H1 (cell line): ENCODE measurements around the gene CD81.

ENCODE experiments used
- EGR1 ChIP-seq: IDR thresholded peaks from 2 replicates; pipeline ENCODE4 v1.6.1; 2011; ENCODE audit warnings: low read depth, low read length, borderline replicate concordance
- EP300 ChIP-seq, 2 experiments: IDR thresholded peaks; 1 replicate in 1 of 2; 2 replicates in 1 of 2; pipeline ENCODE4 v1.6.1; 2011 to 2012; ENCODE audit warnings: low read depth in 2 of 2, low read length in 2 of 2, mild to moderate bottlenecking in 2 of 2, borderline replicate concordance in 1 of 2, inconsistent platforms in 1 of 2, moderate library complexity in 1 of 2
- EZH2 ChIP-seq: fragments of 200-600 bp; sonication (generic); IDR thresholded peaks from 2 replicates; pipeline ENCODE4 v1.7.1; 2012; ENCODE audit warnings: low read depth, mild to moderate bottlenecking, moderate library complexity, low read length, inconsistent platforms; ENCODE audit not compliant: severe bottlenecking
- HDAC2 ChIP-seq, 2 experiments: fragments of 300-600 bp in 1 of 2; sonication (generic) in 1 of 2; IDR thresholded peaks; 2 replicates each; pipeline ENCODE4 v1.6.1; 2011 to 2012; ENCODE audit warnings: low read depth in 2 of 2, low read length in 2 of 2, mild to moderate bottlenecking in 2 of 2, moderate library complexity in 2 of 2, borderline replicate concordance in 1 of 2, inconsistent platforms in 1 of 2
- JUND ChIP-seq: IDR thresholded peaks from 2 replicates; pipeline ENCODE4 v1.6.1; 2011; ENCODE audit warnings: mild to moderate bottlenecking, improper control_type of control experiment, low read length
- SRF ChIP-seq: IDR thresholded peaks from 2 replicates; pipeline ENCODE4 v1.6.1; 2011; ENCODE audit warnings: mild to moderate bottlenecking, low read depth, low read length, moderate library complexity
- TAF1 ChIP-seq: IDR thresholded peaks from 2 replicates; pipeline ENCODE4 v1.6.1; 2011; ENCODE audit warnings: mild to moderate bottlenecking, low read depth, low read length
- ZNF274 ChIP-seq: IDR thresholded peaks from 2 replicates; pipeline ENCODE4 v1.7.0; 2012; ENCODE audit warnings: low read length, borderline replicate concordance; ENCODE audit errors: extremely low read depth
- TF ChIP-seq, protein P1 (sequence below), 3 experiments: IDR thresholded peaks; 1 replicate in 2 of 3; 2 replicates in 1 of 3; pipeline versions ENCODE4 v1.5.1 to v1.6.1; 2011; ENCODE audit warnings: low read length in 3 of 3, mild to moderate bottlenecking in 3 of 3, inconsistent platforms in 2 of 3, low read depth in 1 of 3, moderate library complexity in 1 of 3; ENCODE audit not compliant: insufficient read depth in 1 of 3; ENCODE audit errors: control extremely low read depth in 1 of 3

DNA sequence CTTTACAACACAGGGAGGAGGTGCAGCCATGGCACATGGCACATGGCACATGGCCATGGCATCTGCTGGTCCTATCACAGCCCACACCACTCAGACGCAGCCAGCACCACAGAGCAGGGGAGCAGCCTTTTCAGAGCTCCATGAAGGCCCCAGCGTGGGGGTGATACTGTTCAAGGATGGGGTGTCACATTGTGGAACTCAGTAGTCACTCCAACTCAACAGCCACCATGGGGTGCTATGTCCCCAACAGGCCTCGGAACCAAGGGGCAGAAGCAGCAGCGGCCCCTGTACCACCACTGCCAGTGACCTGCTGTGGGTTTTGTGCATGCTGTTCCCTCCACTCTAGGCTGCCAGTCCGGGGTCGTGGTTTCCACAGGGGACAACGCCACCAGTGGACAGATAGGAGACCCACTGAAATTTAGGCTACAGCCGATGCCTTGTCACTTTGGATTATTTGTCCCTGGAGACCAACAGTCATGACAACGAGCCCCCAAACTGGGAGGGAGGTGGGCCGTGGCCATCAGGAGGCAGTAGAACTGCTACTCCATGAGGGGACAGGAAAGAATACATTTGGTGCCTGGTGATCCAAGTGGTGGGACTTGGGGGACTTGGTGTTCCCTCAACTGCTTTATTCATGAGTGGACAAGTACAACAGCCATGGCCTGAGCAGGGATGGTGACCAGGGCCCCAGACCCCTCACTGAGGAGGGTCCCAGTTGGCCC lies 30.4 kb upstream of the CD81 start:
- no peak for TF ChIP-seq EZH2
- TF ChIP-seq, protein P1, sequence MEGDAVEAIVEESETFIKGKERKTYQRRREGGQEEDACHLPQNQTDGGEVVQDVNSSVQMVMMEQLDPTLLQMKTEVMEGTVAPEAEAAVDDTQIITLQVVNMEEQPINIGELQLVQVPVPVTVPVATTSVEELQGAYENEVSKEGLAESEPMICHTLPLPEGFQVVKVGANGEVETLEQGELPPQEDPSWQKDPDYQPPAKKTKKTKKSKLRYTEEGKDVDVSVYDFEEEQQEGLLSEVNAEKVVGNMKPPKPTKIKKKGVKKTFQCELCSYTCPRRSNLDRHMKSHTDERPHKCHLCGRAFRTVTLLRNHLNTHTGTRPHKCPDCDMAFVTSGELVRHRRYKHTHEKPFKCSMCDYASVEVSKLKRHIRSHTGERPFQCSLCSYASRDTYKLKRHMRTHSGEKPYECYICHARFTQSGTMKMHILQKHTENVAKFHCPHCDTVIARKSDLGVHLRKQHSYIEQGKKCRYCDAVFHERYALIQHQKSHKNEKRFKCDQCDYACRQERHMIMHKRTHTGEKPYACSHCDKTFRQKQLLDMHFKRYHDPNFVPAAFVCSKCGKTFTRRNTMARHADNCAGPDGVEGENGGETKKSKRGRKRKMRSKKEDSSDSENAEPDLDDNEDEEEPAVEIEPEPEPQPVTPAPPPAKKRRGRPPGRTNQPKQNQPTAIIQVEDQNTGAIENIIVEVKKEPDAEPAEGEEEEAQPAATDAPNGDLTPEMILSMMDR (IDR thresholded peaks at IDR 0.05; ENCODE audit: control extremely low read depth in 1 of 3, insufficient read depth in 1 of 3, low read depth in 1 of 3, low read length in 3 of 3) = no peak
- TF ChIP-seq HDAC2 (IDR thresholded peaks at IDR 0.05; ENCODE audit: borderline replicate concordance in 1 of 2, low read depth in 2 of 2, low read length in 2 of 2) = no peak
- TF ChIP-seq EP300 (IDR thresholded peaks at IDR 0.05; ENCODE audit: borderline replicate concordance in 1 of 2, low read depth in 2 of 2, low read length in 2 of 2) = no peak
- no peak for TF ChIP-seq EGR1
- no peak for TF ChIP-seq SRF
- no peak for TF ChIP-seq ZNF274
- TF ChIP-seq JUND = no peak
- TF ChIP-seq TAF1 = no peak
